ENCODE data around the gene CTRL. TPM values are rescaled to one million over a fixed set of nuclear protein-coding genes. Genes with fewer than 3 reads are reported as not detected.
A peak's percentile ranks its signal among the peaks of the same experiment; 100 is the strongest.

Gene CTRL
- total and polyA plus RNA-seq, 4 donors = 0.09 to 5.0 (median 0.30) TPM

- Histone ChIP-seq H3K36me3 (ENCODE audit: control insufficient read depth in 4 of 4, insufficient read depth in 3 of 4, low read depth in 1 of 4, low read length in 3 of 4) (no peaks in the 10 kb centered on the region), H3K9me3 (ENCODE audit: control insufficient read depth in 4 of 4, low read length in 3 of 4) (no peaks in the 10 kb centered on the region), H3K27me3 (ENCODE audit: control insufficient read depth in 4 of 4, insufficient read depth in 4 of 4, low read length in 3 of 4) (no peaks in the 10 kb centered on the region), H3K9ac (ENCODE audit: low read depth in 1 of 2, low read length in 2 of 2) (no peak overlapping the region), H3K27ac (ENCODE audit: low read depth in 1 of 2, low read length in 2 of 2) (no peak overlapping the region), H3K4me3 (ENCODE audit: low read depth in 1 of 3, low read length in 3 of 3) (no peak overlapping the region), H3K4me1 (ENCODE audit: control insufficient read depth in 4 of 4, insufficient read depth in 4 of 4, low read length in 3 of 4) (peaks cover 12 to 45% (median 29%) of the 10 kb centered on the region in 4 donors)
- no peak for DNase-seq (ENCODE audit: low spot score)
- TF ChIP-seq ZBTB33 (IDR thresholded peaks at IDR 0.05) (no peak), FOXA1 (IDR thresholded peaks at IDR 0.05) (no peak), SP1 (IDR thresholded peaks at IDR 0.05) (no peak), RXRA (IDR thresholded peaks at IDR 0.05) (peak in 1 of 2 donors; percentile 35), TAF1 (conservative IDR thresholded peaks at IDR 0.05) (no peak), JUND (IDR thresholded peaks at IDR 0.05) (no peak), NR2F2 (IDR thresholded peaks at IDR 0.05) (no peak)
- WGBS = 85% methylated on average over 6 of the region's 6 CpGs
Measured at GRCh38 chr16:67964477-67965131, 32.9 kb upstream of the CTRL start.

- no peak for TF ChIP-seq HNF4A (conservative IDR thresholded peaks at IDR 0.05)
- no peak for TF ChIP-seq HNF4G (IDR thresholded peaks at IDR 0.05)
- TF ChIP-seq JUND (IDR thresholded peaks at IDR 0.05) = no peak
- no peak for TF ChIP-seq MAX (IDR thresholded peaks at IDR 0.05)
- no peak for TF ChIP-seq FOXA1 (IDR thresholded peaks at IDR 0.05)
- TF ChIP-seq GABPA (IDR thresholded peaks at IDR 0.05 in 1 of 2, conservative IDR thresholded peaks at IDR 0.05 in 1 of 2) = no peak
- TF ChIP-seq RXRA (IDR thresholded peaks at IDR 0.05) = no peak
- no peak for TF ChIP-seq FOXA2 (IDR thresholded peaks at IDR 0.05)
- TF ChIP-seq REST (IDR thresholded peaks at IDR 0.05) = no peak
- no peak for TF ChIP-seq RAD21 (IDR thresholded peaks at IDR 0.05)
- TF ChIP-seq EGR1 (IDR thresholded peaks at IDR 0.05; ENCODE audit: low read depth in 2 of 2) = no peak
- TF ChIP-seq TAF1 (conservative IDR thresholded peaks at IDR 0.05) = no peak
- TF ChIP-seq ZBTB33 (IDR thresholded peaks at IDR 0.05) = no peak
- TF ChIP-seq SP1 (IDR thresholded peaks at IDR 0.05) = no peak
- TF ChIP-seq YY1 (IDR thresholded peaks at IDR 0.05) = no peak
- no peak for TF ChIP-seq CTCF (IDR thresholded peaks at IDR 0.05; ENCODE audit: low read depth, low read length, missing input control)
- 73% methylated on average over 32 of the region's 32 CpGs for WGBS
- H3K36me3 ChIP-seq (ENCODE audit: control insufficient read depth in 4 of 4, insufficient read depth in 3 of 4, low read depth in 1 of 4, low read length in 3 of 4) = peaks cover 0 to under 1% (median 0%) of the 10 kb centered on the region in 4 donors
- DNase-seq (ENCODE audit: low spot score) = no peak
- peaks cover 10 to 42% (median 27%) of the 10 kb centered on the region in 4 donors for H3K4me1 ChIP-seq (ENCODE audit: control insufficient read depth in 4 of 4, insufficient read depth in 4 of 4, low read length in 3 of 4)
- H3K9ac ChIP-seq (ENCODE audit: low read depth in 1 of 2, low read length in 2 of 2) = no peak overlapping the region
- H3K27ac ChIP-seq (ENCODE audit: low read depth in 1 of 2, low read length in 2 of 2) = no peak overlapping the region
- H3K9me3 ChIP-seq (ENCODE audit: control insufficient read depth in 4 of 4, low read length in 3 of 4) = no peaks in the 10 kb centered on the region
- no peaks in the 10 kb centered on the region for H3K27me3 ChIP-seq (ENCODE audit: control insufficient read depth in 4 of 4, insufficient read depth in 4 of 4, low read length in 3 of 4)
- no peak overlapping the region for H3K4me3 ChIP-seq (ENCODE audit: low read depth in 1 of 3, low read length in 3 of 3)
Measured at GRCh38 chr16:67963662-67964321, 32.1 kb upstream of the CTRL start.
